K562 (cell line): ENCODE data around the gene RPTOR. TPM values are rescaled to one million over a fixed set of nuclear protein-coding genes. Genes with fewer than 3 reads are reported as not detected.

ENCODE experiments used
- REST ChIP-seq, 2 experiments: fragments of 450-650 bp; formaldehyde crosslinking in 1 of 2; IDR thresholded peaks; 2 replicates each; pipeline versions ENCODE4 v1.4.0 to v1.6.1; 2014 to 2020; ENCODE audit warnings: mild to moderate bottlenecking in 2 of 2, borderline replicate concordance in 1 of 2, low read depth in 1 of 2
- polyA plus RNA-seq, 8 experiments: library from polyadenylated mRNA; depleted of rRNA in 4 of 8; stranded (reverse) in 5 of 8; unstranded in 3 of 8; fragments of >200 nt; fragmentation: Nextera tagmentation in 2 of 8; fragmentation: Illumina TruSeq in 1 of 8; extraction: Ambion mirVana in 2 of 8; extraction: Trizol in 1 of 8; gene quantifications; 2 replicates each; pipeline versions ENCODE4 v1.2.1 to v1.2.3, GENCODE V29; 2011 to 2014; ENCODE audit warnings: inconsistent platforms in 1 of 8, missing spikeins in 1 of 8
- total RNA-seq, 7 experiments: library from RNA; depleted of rRNA in 6 of 7; stranded (reverse); fragments of >200 nt in 6 of 7; fragmentation: Illumina TruSeq in 2 of 7; extraction: Trizol in 2 of 7; gene quantifications; 2 replicates each; pipeline versions ENCODE4 v1.2.1 to v1.2.3, GENCODE V29; 2011 to 2021; ENCODE audit warnings: low replicate concordance in 1 of 7

The RPTOR gene
- total and polyA plus RNA-seq, 9 of the 15 experiments (the other 6 are each of a cell fraction or from before 2014, with no cell fraction given), result 0.24 to 54.1 (median 10.2) TPM

DNA sequence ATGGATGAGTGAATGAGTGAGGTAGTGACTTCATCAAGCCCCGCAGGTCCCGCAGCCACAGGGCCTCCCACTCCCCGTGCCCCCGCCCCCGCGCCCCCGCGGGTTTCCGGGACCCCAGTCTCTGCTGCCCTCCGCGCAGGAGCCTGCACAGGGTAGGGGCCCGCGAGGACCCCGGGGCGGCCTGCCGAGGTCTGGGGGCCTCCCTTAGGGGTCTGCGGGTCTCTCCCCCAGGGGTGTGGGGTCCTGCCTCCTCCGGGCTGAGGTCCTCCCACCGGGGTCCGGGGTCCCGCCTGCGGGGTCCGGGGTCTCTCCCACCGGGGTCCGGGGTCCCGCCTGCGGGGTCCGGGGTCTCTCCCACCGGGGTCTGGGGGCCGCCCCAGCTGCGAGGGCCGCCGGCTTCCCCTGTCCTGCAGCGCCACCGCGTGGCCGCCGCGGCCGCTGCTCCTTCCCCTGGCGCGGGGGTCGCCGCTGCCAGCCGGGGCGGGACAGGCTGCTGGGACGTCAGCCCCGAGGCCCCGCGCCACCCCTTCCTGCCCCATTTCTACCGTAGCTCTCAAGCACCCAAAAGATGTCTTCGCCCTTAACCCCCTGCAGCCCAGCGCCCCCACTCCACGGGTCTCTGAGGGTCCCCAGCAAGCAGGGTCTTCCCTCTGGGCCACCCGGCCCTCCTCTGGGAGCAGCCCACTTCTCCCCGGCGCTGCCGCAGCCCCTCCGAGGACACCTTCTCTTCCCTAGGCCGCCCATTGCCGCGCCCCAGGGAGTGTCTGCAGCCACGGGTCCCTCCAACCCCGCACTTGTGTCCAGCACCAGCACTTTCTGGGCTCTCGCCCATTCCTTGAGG, 436.6 kb downstream of the RPTOR start (continued):
- TF ChIP-seq REST (IDR thresholded peaks at IDR 0.05; ENCODE audit: borderline replicate concordance) (peak; percentile 59; the same call in 1 of the 2 replicates), REST (CRISPR knock-in tag; IDR thresholded peaks at IDR 0.05; ENCODE audit: low read depth) (no peak)
